ENCODE data around the gene SCT.

GRCh38 chr11:640021-640706, 13.2 kb upstream of the SCT start:
- TF ChIP-seq CTCF (IDR thresholded peaks at IDR 0.05; ENCODE audit: low read depth, low read length) (no peak), EZH2phosphoT487 (IDR thresholded peaks at IDR 0.05; ENCODE audit: low read depth) (no peak)

All from OCI-LY3 (cell line).